ENCODE data around the gene ASCC1.
"Not testable (repeated sequence)": the region's sequence is repeated elsewhere in the genome, so short reads cannot be mapped to it uniquely, and the experiment has no call there.

Gene ASCC1

DNA sequence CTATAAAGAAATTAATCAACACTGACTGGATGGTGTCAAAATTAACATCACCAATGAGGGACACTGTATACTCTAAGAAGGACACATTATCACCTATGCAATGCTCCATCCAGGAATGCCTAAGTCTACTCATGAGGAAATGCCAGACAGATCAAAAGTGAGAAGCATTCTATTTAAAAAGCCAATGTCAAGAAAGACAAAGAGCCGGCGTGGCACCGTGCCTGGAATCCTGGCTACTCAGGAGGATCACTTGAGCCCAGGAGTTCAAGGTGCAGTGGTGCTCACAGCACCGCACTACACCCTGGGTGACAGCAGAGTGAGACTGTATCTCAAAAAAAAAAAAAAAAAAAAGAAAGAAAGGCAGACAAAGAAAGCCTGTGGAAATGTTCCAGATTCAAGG is 45.8 kb downstream of the ASCC1 start:
- no peak for DNase-seq (ENCODE audit: low read depth)

DNA sequence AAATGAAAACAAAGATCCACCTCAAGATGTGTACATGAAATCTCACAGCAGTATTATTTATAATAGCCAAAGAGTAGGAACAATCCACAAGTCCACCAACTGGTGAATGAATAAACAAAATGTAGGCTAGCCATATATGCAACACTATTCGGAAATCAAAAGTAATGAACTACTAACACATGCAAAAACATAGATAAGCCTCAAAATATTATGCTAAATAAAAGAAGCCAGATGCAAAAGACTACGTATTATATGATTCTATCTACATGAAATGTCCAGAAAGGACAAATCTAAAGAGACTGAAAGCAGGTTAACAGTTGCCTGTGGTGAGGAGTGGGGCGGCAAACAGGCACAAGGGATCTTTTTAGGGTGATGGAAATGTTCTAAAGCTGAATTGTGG is 49.0 kb downstream of the ASCC1 start:
- no peak for DNase-seq (ENCODE audit: low read depth)

DNA sequence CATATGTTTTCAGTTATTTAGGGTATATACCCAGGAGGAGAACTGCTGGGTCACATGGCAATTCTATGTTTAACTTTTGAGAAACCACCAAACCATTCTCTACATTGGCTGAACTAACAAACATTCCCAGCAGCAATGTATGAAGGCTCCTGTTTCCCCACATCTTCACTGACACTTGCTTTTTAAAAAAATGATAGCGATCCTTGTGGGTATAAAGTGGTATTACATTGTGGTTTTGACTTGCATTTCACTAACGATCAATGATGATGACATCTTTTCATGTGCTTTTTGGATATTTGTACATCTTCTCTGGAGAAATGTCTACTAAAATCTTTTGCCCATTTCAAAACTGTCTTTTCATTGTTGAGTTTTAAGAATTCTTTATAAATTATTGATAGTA is 51.5 kb downstream of the ASCC1 start:
- no peak for DNase-seq (ENCODE audit: low read depth)

DNA sequence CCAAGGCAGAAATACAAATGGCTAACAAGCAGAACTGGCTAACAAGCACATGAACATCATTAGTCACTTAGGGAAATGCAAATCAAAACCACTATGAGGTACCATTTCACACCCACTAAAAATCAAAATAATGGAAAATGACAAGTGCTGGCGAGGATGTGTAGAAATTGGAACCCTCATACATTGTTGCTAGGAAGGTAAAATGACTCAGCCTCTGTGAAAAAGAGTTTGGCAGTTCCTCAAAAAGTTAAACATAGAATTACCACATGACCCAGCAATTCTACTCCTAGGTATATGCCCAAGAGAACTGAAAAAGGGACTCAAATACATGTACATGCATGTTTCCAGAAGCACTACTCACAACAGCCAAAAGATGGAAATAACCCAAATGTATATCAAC is 53.1 kb downstream of the ASCC1 start:
- no peak for DNase-seq (ENCODE audit: low read depth)

DNA sequence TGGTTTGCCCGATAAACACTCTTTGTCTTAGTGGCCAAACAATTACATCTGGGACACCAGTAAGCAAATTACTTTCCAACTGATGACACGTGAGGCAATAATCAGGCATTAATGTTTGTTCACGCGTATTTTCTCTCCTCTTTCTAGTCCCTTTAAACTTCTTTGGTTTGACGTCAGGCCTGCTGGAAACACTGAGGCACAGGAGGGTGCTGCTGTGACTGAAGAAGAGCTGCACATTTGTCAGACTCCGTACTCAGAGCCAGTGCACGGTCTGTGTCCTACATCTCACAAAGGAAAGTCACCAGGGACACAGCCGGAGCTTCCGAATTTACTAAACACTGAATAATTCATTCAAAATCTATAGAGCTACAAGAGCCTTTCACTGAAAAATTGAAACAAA is 57.9 kb downstream of the ASCC1 start:
- DNase-seq (ENCODE audit: low read depth): no peak

DNA sequence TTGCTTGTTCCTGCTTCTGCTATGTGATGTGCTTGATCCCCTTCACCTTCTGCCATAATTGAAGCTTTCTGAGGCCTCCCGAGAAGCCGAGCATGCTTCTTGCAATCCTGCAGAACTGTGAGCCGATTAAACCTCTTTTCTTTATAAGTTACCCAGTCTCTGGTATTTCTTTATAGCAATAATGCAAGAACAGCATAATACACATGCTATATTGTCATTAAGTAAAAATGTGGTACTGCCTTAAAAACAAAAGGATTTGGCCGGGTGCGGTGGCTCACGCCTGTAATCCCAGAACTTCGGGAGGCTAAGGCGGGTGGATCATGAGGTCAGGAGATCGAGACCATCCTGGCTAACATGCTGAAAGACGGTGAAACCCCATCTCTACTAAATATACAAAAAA is 59.9 kb downstream of the ASCC1 start:
- no peak for DNase-seq (ENCODE audit: low read depth)

DNA sequence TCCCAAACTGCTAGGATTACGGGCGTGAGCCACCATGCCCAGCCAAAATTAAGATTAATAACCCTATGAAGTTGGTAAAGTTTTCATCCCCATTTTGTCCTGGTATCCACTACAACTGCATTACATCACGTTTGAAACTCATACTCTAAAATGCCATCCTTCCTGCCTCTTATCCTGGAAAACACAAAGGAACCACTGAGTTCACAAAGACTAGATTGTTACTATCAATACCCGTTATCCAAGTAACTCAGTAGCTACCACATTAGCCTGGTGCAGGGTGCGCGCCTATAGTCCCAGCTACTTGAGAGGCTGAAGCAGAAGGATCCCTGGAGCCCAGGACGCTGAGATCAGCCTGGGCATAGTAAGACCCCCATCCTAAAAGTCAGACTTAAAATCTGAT is 63.8 kb downstream of the ASCC1 start:
- no peak for DNase-seq (ENCODE audit: low read depth)

DNA sequence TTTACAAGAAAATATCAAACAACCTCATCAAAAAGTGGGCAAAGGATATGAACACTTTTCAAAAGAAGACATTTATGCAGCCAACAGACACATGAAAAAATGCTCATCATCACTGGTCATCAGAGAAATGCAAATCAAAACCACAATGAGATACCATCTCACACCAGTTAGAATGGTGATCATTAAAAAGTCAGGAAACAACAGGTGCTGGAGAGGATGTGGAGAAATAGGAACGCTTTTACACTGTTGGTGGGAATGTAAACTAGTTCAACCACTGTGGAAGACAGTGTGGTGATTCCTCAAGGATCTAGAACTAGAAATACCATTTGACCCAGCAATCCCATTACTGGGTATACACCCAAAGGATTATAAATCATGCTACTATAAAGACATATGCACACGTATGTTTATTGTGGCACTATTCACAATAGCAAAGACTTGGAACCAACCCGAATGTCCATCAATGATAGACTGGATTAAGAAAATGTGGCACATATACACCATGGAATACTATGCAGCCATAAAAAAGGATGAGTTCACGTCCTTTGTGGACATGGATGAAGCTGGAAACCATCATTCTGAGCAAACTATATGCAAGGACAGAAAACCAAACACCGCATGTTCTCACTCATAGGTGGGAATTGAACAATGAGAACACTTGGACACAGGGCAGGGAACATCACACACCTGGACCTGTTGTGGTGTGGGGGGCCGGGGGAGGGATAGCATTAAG is 65.2 kb downstream of the ASCC1 start:
- not testable (repeated sequence) for DNase-seq (ENCODE audit: low read depth)

DNA sequence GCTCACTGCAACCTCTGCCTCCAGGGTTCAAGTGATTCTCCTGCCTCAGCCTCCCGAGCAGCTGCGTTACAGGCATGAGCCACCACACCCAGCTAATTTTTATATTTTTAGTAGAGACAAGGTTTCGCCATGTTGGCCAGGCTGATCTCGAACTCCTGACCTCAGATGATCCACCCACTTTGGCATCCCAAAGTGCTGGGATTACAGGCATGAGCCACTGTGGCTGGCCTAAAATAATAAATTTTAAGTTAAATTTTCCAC is 68.8 kb downstream of the ASCC1 start:
- not testable (repeated sequence) for DNase-seq (ENCODE audit: low read depth)

DNA sequence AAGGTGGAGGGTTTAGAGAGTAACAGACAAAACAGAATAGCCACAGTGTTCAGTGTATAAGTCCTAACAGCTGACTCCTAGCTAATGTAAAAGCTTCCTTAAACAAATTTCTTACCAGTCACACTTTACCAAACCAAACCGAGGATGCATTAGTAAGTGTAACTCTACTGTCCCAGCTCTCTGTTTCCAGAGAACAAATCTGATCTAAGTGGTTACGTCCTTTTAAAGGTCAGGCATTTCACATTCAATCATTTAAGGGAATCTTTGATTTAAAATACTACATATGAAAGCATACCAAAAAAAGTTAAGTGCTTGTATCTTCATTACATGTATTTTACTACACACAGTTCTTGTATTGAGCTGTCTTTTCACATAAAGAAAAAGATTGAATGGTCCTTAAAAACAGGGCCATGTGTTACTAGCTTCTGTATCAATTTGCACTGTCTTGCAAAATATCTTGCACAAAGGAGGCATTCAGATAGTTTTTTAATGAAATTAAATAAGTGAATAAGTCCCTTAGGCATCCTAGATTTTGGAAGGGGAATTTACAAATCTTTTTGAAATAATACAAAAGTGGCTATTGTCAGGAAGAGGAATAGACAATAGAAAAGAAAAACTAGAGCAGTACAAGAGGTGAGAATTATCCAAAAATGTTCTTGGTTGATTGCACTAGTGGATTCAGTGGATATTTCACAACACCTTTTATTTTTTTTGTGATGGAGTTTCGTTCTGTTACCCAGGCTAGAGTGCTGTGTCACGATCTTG is 69.3 kb downstream of the ASCC1 start:
- no peak for DNase-seq (ENCODE audit: low read depth)

DNA sequence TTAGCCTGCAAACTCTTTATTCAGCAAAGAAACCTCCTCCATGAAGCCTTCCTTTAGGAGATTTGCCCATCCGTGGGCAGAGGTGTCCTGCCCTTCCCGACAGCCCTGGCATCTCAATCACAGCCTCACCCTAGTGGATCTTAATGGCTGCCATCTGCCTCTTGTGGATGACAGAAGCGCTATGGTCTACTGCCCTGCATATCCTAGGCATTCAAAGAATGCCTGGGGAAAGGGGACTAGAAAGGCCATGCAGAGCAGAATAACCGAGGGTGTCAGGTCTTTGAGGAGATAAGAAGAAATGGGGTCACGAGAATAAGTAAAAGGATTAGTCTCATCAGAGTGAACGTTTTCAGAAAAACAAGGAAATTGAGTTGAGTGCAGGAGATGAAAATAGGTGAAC is 70.0 kb downstream of the ASCC1 start:
- no peak for DNase-seq (ENCODE audit: low read depth)

DNA sequence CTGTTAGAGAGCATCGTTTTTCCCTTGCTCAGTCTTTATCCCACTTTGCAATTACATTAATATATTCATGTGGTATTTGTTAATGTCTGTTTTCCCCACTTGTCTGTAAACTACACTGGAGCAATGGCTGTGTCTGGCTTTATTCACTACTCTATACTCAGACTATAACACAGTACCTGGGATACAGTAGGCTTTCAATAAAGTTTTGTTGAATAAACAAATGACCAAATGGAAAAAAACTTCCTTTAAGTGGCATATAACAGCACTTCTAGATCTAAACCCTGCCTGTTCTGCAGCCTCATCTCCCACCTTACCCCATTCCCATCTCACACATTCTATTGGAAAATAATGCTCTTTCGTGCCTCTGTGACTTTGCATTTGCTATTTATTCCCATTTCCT is 70.4 kb downstream of the ASCC1 start:
- DNase-seq (ENCODE audit: low read depth): no peak

DNA sequence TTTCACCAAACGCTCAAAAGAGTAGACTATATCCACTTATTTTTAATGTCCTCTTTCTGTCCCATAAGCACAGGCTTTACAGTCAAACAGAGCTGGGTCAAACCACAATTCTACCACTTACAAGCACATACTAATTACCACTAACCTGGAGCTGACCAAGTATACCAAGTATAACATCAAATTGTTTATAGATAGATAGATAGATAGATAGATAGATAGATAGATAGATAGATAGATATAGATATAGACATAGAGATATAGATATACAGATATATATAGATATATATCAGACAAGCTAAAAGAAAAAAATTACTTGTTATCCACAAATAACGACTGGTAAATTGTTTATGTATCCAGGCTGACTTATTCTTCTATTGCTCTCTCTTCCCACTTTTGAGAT is 75.2 kb downstream of the ASCC1 start:
- DNase-seq (ENCODE audit: low read depth): no peak

DNA sequence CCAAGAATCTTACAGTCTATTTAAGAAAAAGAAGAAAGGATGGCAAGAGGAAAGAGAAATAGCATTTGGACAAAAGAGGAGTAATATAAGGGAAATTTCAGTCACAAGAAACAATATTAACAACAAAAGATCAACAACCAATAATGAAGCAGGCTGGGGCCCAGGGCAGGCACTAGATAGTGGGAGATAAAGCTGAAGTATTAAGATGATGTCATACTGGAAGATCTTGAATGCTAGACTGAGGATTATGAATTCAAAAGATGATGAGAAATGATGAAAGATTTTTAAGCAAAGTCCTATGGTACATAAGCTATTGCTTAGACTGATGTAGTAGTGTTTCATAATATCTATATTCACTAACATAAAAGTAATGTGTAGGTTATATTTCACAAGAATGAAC is 75.9 kb downstream of the ASCC1 start:
- no peak for DNase-seq (ENCODE audit: low read depth)

DNA sequence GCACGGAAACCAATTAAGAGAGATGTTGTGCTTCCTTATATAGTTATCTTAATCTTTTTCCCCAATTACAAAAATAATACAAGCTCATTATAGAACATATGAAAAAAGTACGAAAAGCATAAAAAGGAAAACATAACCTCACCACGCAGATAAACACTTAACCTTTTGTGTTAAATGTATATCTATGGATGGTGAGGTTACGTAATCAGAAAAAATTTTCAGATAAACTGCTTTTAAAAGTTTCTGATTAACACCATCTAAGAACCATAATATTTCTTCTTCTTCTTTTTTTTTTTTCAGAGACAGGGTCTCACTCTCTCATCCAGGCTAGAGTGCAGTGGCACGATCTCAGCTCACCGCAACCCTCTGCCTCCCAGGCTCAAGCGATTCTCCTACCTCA is 78.5 kb downstream of the ASCC1 start:
- no peak for DNase-seq (ENCODE audit: low read depth)

DNA sequence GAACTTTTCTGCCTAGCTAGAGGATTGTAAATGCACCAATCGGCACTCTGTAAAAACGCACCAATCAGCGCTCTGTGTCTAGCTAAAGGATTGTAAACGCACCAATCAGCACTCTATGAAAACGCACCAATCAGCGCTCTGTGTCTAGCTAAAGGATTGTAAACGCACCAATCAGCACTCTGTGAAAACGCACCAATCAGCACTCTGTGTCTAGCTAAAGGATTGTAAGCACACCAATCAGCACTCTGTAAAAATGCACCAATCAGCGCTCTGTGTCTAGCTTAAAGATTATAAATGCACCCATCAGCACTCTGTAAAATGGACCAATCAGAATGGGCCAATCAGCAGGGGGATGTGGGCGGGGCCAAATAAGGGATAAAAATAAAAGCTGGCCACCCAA is 79.9 kb downstream of the ASCC1 start:
- DNase-seq (ENCODE audit: low read depth): not testable (repeated sequence)

DNA sequence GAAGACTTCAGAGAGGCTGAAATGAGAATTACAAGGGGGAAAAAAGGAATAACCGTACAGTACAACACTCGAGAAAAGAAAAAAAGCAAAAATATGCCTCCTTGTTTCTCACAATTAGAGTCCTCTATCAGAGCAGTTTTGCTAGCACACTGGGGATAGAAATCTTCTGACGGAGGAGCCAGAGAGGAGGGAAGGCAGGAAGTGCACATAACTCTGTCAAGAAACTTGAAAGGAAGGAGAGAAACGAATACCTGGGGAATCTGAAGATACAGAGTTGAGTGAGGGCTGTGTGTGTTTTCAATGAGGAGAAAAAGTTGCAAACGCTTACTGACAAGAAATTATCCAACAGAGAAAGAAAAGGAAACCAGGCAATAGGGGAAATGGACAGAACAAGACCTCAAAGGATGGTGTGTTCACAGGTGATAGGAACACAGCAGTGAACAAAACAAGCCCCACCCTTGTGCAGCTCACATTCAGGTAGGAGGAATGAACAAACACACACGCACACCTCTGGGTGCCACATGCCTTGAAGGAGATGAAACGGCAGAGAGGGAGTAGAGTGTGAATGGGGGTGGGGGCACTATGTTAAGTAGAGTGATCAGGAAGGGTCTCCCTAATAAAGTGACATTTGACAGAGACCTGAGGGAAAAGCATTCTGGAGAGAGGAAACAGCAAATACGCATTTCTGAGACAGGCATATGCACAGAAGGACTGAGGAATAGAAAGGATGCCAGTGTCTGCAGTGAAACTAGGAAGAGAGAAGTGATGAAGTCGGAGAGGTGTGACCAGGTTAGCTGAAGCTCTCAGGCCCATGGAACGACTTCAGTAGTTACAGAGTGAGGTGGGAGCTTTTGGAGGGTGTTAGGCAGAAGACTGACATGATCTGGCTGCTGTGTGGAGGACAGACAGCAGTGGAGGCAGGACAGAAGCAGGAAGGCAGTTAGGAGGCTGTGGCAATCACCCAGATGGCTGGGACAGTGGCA is 81.0 kb downstream of the ASCC1 start:
- no peak for DNase-seq (ENCODE audit: low read depth)

DNA sequence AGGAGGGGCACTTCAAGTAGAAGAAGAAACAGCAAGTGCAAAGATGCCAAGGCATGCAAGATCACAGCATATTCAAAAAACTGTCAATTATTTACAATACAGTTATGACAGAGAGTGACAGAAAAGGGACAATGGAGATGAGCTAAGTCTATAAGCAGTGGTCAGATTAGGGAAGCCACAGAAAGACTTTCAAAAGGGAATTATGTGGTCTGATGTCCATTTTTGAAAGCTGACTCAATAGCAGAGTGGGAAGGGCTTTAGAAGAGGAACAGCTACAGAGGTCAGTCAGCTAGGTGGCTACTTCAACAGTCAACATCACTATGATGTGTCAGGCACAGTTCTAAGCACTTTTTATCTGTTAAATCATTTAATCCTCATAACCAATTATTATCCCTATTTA is 82.6 kb downstream of the ASCC1 start:
- DNase-seq (ENCODE audit: low read depth): no peak

DNA sequence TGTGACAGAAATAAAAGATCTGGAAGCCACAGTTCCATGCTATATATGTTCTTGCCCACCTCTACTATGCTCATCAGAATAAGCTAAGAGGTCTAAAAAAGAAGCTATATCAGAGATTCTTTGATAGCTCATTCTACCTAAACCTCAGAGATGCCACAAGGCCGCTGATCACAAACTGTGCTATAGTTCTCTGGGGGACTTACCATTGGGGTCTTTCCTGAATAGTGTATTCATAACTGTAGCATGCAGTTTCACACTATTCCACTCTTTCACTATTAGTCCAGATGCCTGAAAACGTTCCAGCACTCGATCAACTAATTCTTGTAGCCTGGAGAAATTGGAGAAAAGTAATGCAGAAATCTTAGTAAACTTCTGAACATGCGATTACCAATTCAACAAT is 83.2 kb downstream of the ASCC1 start:
- DNase-seq (ENCODE audit: low read depth): no peak

DNA sequence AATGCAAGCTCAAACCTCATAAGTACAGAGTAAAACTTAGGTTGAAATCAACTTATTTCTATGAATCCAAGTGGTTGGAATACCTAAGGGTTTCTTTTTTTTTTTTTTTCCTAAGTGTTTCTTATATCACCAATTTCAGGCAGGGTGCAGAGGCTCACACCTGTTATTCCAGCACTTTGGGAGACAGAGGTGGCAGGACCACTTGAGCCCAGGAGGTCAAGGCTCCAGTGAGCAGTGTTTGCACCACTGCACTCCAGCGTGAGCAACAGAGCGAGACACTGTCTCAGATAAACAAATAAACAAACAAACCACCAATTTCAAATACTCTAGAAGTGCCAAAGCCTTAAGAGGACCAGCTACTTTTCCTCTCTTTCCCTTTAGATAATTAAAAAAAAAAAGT is 88.5 kb downstream of the ASCC1 start:
- no peak for DNase-seq (ENCODE audit: low read depth)

DNA sequence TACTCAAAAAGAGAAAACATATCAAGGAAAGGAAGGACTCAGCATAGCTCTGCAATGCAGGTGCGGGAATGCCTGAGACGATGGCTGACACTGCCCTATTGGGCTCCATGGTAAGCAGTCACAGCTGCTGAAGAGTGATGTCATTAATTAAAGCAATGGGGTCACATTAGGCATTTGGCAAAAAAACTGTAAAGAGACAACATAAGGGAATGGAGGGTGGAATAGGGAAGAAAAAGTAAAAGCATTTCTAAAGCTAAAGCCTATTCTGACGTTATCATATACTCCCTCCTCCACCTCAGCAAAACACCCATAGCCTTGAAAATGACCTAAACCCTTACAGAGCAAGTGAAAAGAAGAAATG is 89.2 kb downstream of the ASCC1 start:
- DNase-seq (ENCODE audit: low read depth): no peak

DNA sequence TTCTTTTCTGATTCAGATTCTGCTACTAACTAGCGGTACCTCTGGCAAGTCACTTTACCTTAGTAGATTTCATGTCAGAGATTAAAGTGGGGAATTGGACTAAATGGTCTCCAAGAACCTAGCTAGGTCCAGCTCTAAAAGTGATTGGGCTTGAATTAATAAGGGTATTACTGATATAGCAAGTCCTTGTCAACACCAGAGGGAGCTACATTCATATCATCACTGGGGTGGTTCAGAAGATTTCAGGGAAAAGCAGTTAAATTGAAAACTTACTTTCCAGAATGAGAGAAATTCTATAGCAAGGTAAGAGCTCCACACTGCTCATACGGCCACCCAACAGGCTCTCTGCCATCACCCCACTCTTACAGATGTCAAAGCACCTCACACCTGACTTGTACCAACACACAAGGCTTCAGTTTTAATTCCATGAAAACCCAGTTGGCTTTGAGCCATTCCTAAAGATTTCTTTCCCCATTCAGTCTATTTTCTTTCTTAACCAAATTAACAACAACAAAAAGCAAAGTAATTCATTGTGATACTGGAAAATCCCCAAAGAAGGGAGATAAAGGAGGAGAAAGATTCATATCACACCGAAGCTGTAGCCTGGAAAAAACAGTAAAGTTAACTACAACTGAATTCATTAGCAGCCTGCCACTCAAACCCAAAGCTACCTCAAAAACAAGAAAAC is 89.7 kb downstream of the ASCC1 start:
- DNase-seq (ENCODE audit: low read depth): no peak

All from stimulated activated CD8-positive, alpha-beta memory T cell treated with anti-CD3 and anti-CD28 coated beads, Interleukin-12 subunit alpha, Interleukin-12 subunit beta, amount 100 ng/mL, for 4 hours (primary cell).